K562 (cell line): Measurements from ENCODE around the gene TNNI2. TPM values are rescaled to one million over a fixed set of nuclear protein-coding genes. Genes with fewer than 3 reads are reported as not detected.

ENCODE experiments used
- ADNP ChIP-seq: fragments of 200-800 bp; sonication (Bioruptor generic); IDR thresholded peaks from 2 replicates; pipeline ENCODE4 v1.6.1; 2016; ENCODE audit warnings: missing genetic modification characterization, missing compliant biosample characterization
- CCAR2 ChIP-seq: fragments of 200-400 bp; formaldehyde crosslinking; IDR thresholded peaks from 2 replicates; pipeline ENCODE4 v1.6.1; 2017; ENCODE audit warnings: mild to moderate bottlenecking, low read depth, low read length
- CUX1 ChIP-seq: fragments of 200-800 bp; sonication (Bioruptor generic); IDR thresholded peaks from 2 replicates; pipeline ENCODE4 v1.6.1; 2016; ENCODE audit warnings: missing genetic modification characterization, missing compliant biosample characterization
- FOXM1 ChIP-seq, 2 experiments: fragments of 450-650 bp in 1 of 2; sonication (generic) in 1 of 2; formaldehyde crosslinking in 1 of 2; IDR thresholded peaks; 2 replicates each; pipeline versions ENCODE4 v1.6.1 to v1.9.0; 2017 to 2022; ENCODE audit warnings: low read depth in 2 of 2, mild to moderate bottlenecking in 2 of 2, missing genetic modification reagents in 1 of 2, moderate library complexity in 1 of 2
- NCOA2 ChIP-seq, 2 experiments: fragments of 450-650 bp; IDR thresholded peaks; 2 replicates each; pipeline ENCODE4 v1.6.1; 2018; ENCODE audit warnings: mild to moderate bottlenecking in 2 of 2, moderate library complexity in 1 of 2; ENCODE audit not compliant: partially characterized antibody in 2 of 2
- NCOA6 ChIP-seq: fragments of 450-650 bp; IDR thresholded peaks from 2 replicates; pipeline ENCODE4 v1.6.1; 2017; ENCODE audit warnings: mild to moderate bottlenecking
- NR1H2 ChIP-seq: sonication (generic); formaldehyde crosslinking; IDR thresholded peaks from 2 replicates; pipeline ENCODE4 v1.4.0; 2020; ENCODE audit warnings: mild to moderate bottlenecking, missing genetic modification reagents
- TFE3 ChIP-seq: fragments of 450-650 bp; formaldehyde crosslinking; IDR thresholded peaks from 2 replicates; pipeline ENCODE4 v1.4.0; 2020; ENCODE audit warnings: mild to moderate bottlenecking, mixed read lengths
- ZBTB1 ChIP-seq: sonication (generic); formaldehyde crosslinking; IDR thresholded peaks from 2 replicates; pipeline ENCODE4 v1.8.1; 2023; ENCODE audit warnings: missing genetic modification reagents, low read depth, mild to moderate bottlenecking, borderline replicate concordance
- ZNF239 ChIP-seq: fragments of 250-450 bp; sonication (Bioruptor Pico); IDR thresholded peaks from 2 replicates; pipeline ENCODE4 v1.4.0; 2020; ENCODE audit warnings: mild to moderate bottlenecking
- polyA plus RNA-seq, 8 experiments: library from polyadenylated mRNA; depleted of rRNA in 4 of 8; stranded (reverse) in 5 of 8; unstranded in 3 of 8; fragments of >200 nt; fragmentation: Nextera tagmentation in 2 of 8; fragmentation: Illumina TruSeq in 1 of 8; extraction: Ambion mirVana in 2 of 8; extraction: Trizol in 1 of 8; gene quantifications; 2 replicates each; pipeline versions ENCODE4 v1.2.1 to v1.2.3, GENCODE V29; 2011 to 2014; ENCODE audit warnings: inconsistent platforms in 1 of 8, missing spikeins in 1 of 8
- total RNA-seq, 7 experiments: library from RNA; depleted of rRNA in 6 of 7; stranded (reverse); fragments of >200 nt in 6 of 7; fragmentation: Illumina TruSeq in 2 of 7; extraction: Trizol in 2 of 7; gene quantifications; 2 replicates each; pipeline versions ENCODE4 v1.2.1 to v1.2.3, GENCODE V29; 2011 to 2021; ENCODE audit warnings: low replicate concordance in 1 of 7
- TF ChIP-seq, protein P1 (sequence below): fragments of 450-650 bp; IDR thresholded peaks from 2 replicates; pipeline ENCODE4 v1.6.1; 2016; ENCODE audit warnings: mild to moderate bottlenecking
- TF ChIP-seq, protein P2 (sequence below), 3 experiments: fragments of 200-800 bp in 1 of 3; sonication (Bioruptor generic) in 1 of 3; sonication (generic) in 1 of 3; formaldehyde crosslinking in 1 of 3; IDR thresholded peaks; 2 replicates each; pipeline versions ENCODE4 v1.6.1 to v1.8.0; 2016 to 2022; ENCODE audit warnings: mild to moderate bottlenecking in 2 of 3, missing compliant biosample characterization in 2 of 3, missing genetic modification characterization in 2 of 3, missing genetic modification reagents in 1 of 3
- TF ChIP-seq, protein P3 (sequence below): sonication (generic); formaldehyde crosslinking; IDR thresholded peaks from 2 replicates; pipeline ENCODE4 v1.8.0; 2023; ENCODE audit warnings: mild to moderate bottlenecking, missing genetic modification reagents

TNNI2 gene
- total and polyA plus RNA-seq, 9 of the 15 experiments (the other 6 are each of a cell fraction or from before 2014, with no cell fraction given): not detected

DNA sequence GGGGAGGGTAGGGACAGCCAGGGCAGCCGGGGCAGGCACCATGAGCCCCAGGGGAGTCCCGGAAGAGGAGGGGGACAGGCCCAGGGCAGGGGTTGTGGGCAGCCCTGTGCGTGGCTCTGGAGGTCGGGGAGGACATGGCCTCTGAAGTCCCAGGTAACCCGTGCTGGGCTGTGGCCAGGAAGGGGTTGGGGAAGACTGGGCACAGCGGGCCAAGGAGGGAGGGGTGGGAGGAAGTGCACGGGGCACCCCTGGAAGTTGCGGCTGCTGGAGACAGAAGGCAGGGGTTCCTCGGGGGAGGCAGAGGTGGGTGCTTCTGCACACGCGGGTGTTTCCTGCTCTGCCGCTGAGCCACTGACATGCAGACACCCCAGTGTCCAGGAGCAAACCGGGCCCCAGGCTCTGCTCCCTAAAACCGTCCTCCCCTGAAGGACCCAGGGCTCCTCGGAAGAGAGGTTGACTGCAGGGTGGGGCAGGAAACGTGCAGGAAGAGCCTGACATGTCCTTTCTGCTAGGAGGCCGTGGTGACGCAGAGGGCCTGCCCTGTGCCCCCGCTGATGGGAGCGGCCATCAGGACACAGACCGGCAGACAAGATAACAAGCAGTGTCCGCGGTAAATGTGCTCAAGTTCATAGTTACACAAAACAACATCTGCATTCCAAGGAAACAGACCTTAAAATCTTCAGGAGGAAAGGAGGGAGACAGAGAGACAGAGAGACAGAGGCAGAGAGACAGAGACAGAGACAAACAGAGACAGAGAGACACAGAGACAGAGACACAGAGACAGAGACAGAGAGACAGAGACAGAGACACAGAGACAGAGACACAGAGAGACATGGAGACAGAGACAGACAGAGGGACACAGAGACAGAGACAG, 5.7 kb downstream of the TNNI2 start (continued):
- TF ChIP-seq, protein P1, sequence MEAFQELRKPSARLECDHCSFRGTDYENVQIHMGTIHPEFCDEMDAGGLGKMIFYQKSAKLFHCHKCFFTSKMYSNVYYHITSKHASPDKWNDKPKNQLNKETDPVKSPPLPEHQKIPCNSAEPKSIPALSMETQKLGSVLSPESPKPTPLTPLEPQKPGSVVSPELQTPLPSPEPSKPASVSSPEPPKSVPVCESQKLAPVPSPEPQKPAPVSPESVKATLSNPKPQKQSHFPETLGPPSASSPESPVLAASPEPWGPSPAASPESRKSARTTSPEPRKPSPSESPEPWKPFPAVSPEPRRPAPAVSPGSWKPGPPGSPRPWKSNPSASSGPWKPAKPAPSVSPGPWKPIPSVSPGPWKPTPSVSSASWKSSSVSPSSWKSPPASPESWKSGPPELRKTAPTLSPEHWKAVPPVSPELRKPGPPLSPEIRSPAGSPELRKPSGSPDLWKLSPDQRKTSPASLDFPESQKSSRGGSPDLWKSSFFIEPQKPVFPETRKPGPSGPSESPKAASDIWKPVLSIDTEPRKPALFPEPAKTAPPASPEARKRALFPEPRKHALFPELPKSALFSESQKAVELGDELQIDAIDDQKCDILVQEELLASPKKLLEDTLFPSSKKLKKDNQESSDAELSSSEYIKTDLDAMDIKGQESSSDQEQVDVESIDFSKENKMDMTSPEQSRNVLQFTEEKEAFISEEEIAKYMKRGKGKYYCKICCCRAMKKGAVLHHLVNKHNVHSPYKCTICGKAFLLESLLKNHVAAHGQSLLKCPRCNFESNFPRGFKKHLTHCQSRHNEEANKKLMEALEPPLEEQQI: no peak
- TF ChIP-seq TFE3 (CRISPR knock-in tag): no peak
- TF ChIP-seq FOXM1 (IDR thresholded peaks at IDR 0.05; ENCODE audit: low read depth): peak; percentile 27; the same call in 1 of the 2 replicates
- TF ChIP-seq FOXM1 (CRISPR knock-in tag; IDR thresholded peaks at IDR 0.05; ENCODE audit: low read depth): no peak
- no peak for TF ChIP-seq ZNF239 (CRISPR knock-in tag)
- TF ChIP-seq NCOA2 (IDR thresholded peaks at IDR 0.05; ENCODE audit: partially characterized antibody in 2 of 2): no peak
- no peak for TF ChIP-seq NR1H2 (CRISPR knock-in tag)
- TF ChIP-seq, protein P2, sequence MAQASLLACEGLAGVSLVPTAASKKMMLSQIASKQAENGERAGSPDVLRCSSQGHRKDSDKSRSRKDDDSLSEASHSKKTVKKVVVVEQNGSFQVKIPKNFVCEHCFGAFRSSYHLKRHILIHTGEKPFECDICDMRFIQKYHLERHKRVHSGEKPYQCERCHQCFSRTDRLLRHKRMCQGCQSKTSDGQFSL (CRISPR knock-in tag; IDR thresholded peaks at IDR 0.05): no peak
- TF ChIP-seq, protein P2 (tag; IDR thresholded peaks at IDR 0.05): no peak
- TF ChIP-seq ADNP (tag): no peak
- no peak for TF ChIP-seq CCAR2
- no peak for TF ChIP-seq ZBTB1 (CRISPR knock-in tag)
- TF ChIP-seq NCOA6: no peak
- TF ChIP-seq CUX1 (CRISPR knock-in tag): no peak
- TF ChIP-seq, protein P3, sequence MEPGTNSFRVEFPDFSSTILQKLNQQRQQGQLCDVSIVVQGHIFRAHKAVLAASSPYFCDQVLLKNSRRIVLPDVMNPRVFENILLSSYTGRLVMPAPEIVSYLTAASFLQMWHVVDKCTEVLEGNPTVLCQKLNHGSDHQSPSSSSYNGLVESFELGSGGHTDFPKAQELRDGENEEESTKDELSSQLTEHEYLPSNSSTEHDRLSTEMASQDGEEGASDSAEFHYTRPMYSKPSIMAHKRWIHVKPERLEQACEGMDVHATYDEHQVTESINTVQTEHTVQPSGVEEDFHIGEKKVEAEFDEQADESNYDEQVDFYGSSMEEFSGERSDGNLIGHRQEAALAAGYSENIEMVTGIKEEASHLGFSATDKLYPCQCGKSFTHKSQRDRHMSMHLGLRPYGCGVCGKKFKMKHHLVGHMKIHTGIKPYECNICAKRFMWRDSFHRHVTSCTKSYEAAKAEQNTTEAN (CRISPR knock-in tag): no peak
